Prostate gland (tissue), 2 donors: ENCODE data around the gene SLC35B1.

Experiments used
- CTCF ChIP-seq, 4 experiments: fragments of 200-600 bp in 2 of 4; fragments of 450-650 bp in 2 of 4; sonication (generic) in 2 of 4; IDR thresholded peaks; 1 replicate in 3 of 4; 2 replicates in 1 of 4; pipeline ENCODE4 v1.5.1; 2016 to 2019; ENCODE audit warnings: antibody characterized with exemption in 4 of 4, mild to moderate bottlenecking in 2 of 4, moderate library complexity in 2 of 4
- POLR2A ChIP-seq: fragments of 450-650 bp; IDR thresholded peaks from one replicate; pipeline ENCODE4 v1.6.1; 2016; ENCODE audit warnings: antibody characterized with exemption, mild to moderate bottlenecking
- POLR2AphosphoS5 ChIP-seq: sonication (generic); formaldehyde crosslinking; IDR thresholded peaks from one replicate; pipeline ENCODE4 v1.6.1; 2017; ENCODE audit warnings: antibody characterized with exemption

- TF ChIP-seq CTCF (IDR thresholded peaks at IDR 0.05): no peak
- TF ChIP-seq POLR2A: no peak
- no peak for TF ChIP-seq POLR2AphosphoS5
Measured at GRCh38 chr17:49696233-49696761, 11.5 kb downstream of the SLC35B1 start.
